Cardiac muscle cell (in vitro differentiated cells and primary cell): ENCODE data around the gene APOM. TPM values are rescaled to one million over a fixed set of nuclear protein-coding genes. Genes with fewer than 3 reads are reported as not detected.
A peak's percentile ranks its signal among the peaks of the same experiment; 100 is the strongest.

Experiments used
- DNase-seq, 2 donors: peaks; one replicate each; pipeline versions ENCODE4 v3.0.0 to v3.0.0-alpha.2; 2010 to 2017; ENCODE audit warnings: low read depth in 1 of 2, low spot score in 1 of 2
- H3K27ac ChIP-seq: fragments of 200-600 bp; sonication (generic); 2 replicates; pipeline ENCODE4 v1.5.1; 2016
- H3K27me3 ChIP-seq: fragments of 200-600 bp; sonication (generic); 2 replicates; pipeline ENCODE4 v1.6.0; 2016; ENCODE audit warnings: control low read depth
- H3K36me3 ChIP-seq: fragments of 200-600 bp; sonication (generic); 2 replicates; pipeline ENCODE4 v1.5.1; 2016; ENCODE audit warnings: control low read depth
- H3K4me1 ChIP-seq: fragments of 200-600 bp; sonication (generic); 2 replicates; pipeline ENCODE4 v1.8.1; 2017; ENCODE audit warnings: low read depth, mild to moderate bottlenecking, mixed run types
- H3K4me3 ChIP-seq: fragments of 200-600 bp; sonication (generic); 2 replicates; pipeline ENCODE4 v1.5.1; 2016; ENCODE audit warnings: mild to moderate bottlenecking
- H3K9me3 ChIP-seq: fragments of 200-600 bp; sonication (generic); 2 replicates; pipeline ENCODE4 v1.5.1; 2017; ENCODE audit warnings: low read depth, mild to moderate bottlenecking, control low read depth
- CTCF ChIP-seq: IDR thresholded peaks from 2 replicates; pipeline ENCODE4 v1.5.1; 2012; ENCODE audit warnings: low read depth, mild to moderate bottlenecking, low read length
- polyA plus RNA-seq: library from polyadenylated mRNA; unstranded; fragments of >200 nt; fragmentation: Nextera tagmentation; extraction: Ambion mirVana; gene quantifications from 2 replicates; pipeline ENCODE4 v1.2.1, GENCODE V29; 2016
- total RNA-seq: library from RNA; depleted of rRNA; stranded (reverse); fragments of >200 nt; gene quantifications from 2 replicates; pipeline ENCODE4 v1.2.3, GENCODE V29; 2016

Gene APOM
- 2.3 and 2.5 TPM in 2 replicates for total RNA-seq
- polyA plus RNA-seq = 2.5 and 3.5 TPM in 2 replicates

GRCh38 chr6:31655349-31656237, at the start of gene APOM:
TSS of gene APOM (plus strand) at chr6:31655894. CDS start at chr6:31655967, 73 bp downstream.
- H3K9me3 ChIP-seq = no peaks in the 10 kb centered on the region
- no peak for DNase-seq
- no peak within 1 kb of the TSS for H3K27ac ChIP-seq
- no peak within 1 kb of the TSS for H3K4me3 ChIP-seq
- no peaks in the 10 kb centered on the region for H3K27me3 ChIP-seq
- H3K4me1 ChIP-seq = peaks cover 20% of the 10 kb centered on the region
- TF ChIP-seq CTCF = no peak
- no peaks in the 10 kb centered on the region for H3K36me3 ChIP-seq

GRCh38 chr6:31607317-31607716, 48.4 kb upstream of the APOM start:
- Histone ChIP-seq H3K4me1 (no peaks in the 10 kb centered on the region), H3K36me3 (no peaks in the 10 kb centered on the region), H3K9me3 (no peaks in the 10 kb centered on the region), H3K4me3 (no peak overlapping the region), H3K27ac (no peak overlapping the region), H3K27me3 (no peaks in the 10 kb centered on the region)
- no peak for TF ChIP-seq CTCF
- no peak for DNase-seq

- peak in 1 of 2 donors; percentile 56 for DNase-seq
- TF ChIP-seq CTCF = no peak
- Histone ChIP-seq H3K27me3 (no peaks in the 10 kb centered on the region), H3K27ac (no peak overlapping the region), H3K9me3 (no peaks in the 10 kb centered on the region), H3K4me3 (no peak overlapping the region), H3K4me1 (peaks cover 1% of the 10 kb centered on the region), H3K36me3 (no peaks in the 10 kb centered on the region)
Measured at GRCh38 chr6:31609519-31610406, 45.9 kb upstream of the APOM start.

GRCh38 chr6:31610968-31611367, 44.7 kb upstream of the APOM start:
- Histone ChIP-seq H3K27ac (no peak overlapping the region), H3K36me3 (no peaks in the 10 kb centered on the region), H3K4me1 (peaks cover 3% of the 10 kb centered on the region), H3K27me3 (no peaks in the 10 kb centered on the region), H3K4me3 (no peak overlapping the region), H3K9me3 (no peaks in the 10 kb centered on the region)
- DNase-seq = no peak
- TF ChIP-seq CTCF = no peak

GRCh38 chr6:31614075-31614619, 41.5 kb upstream of the APOM start:
- no peak for DNase-seq
- Histone ChIP-seq H3K27ac (no peak overlapping the region), H3K9me3 (no peaks in the 10 kb centered on the region), H3K27me3 (no peaks in the 10 kb centered on the region), H3K36me3 (no peaks in the 10 kb centered on the region), H3K4me3 (no peak overlapping the region), H3K4me1 (peaks cover 3% of the 10 kb centered on the region)
- TF ChIP-seq CTCF = no peak
